KBM-7 (cell line): ENCODE data around the gene CISH.

Experiments
- DNase-seq: peaks from one replicate; pipeline ENCODE4 v3.0.0-alpha.2; 2015
- in situ Hi-C: fragments of 300-500 bp; cut with MboI; formaldehyde crosslinking; loops from 2 replicates; pipeline ENCODE4 v1.14.3; 2020; ENCODE audit warnings: low sequenced_read_pairs, low pct_unique_long_range_greater_than_20kb, mixed read lengths

Gene CISH

GRCh38 chr3:50604110-50604621 lies 7.4 kb downstream of the CISH start:
- no peak for DNase-seq
- in situ Hi-C loops, result no loop called here

- in situ Hi-C loops, result no loop called here
- DNase-seq, result peak; percentile 45
Observed at GRCh38 chr3:50603261-50604109, 8.1 kb downstream of the CISH start.

- DNase-seq, result no peak
- in situ Hi-C loops, result no loop called here
Observed at GRCh38 chr3:50602595-50603191, 8.9 kb downstream of the CISH start.

DNA sequence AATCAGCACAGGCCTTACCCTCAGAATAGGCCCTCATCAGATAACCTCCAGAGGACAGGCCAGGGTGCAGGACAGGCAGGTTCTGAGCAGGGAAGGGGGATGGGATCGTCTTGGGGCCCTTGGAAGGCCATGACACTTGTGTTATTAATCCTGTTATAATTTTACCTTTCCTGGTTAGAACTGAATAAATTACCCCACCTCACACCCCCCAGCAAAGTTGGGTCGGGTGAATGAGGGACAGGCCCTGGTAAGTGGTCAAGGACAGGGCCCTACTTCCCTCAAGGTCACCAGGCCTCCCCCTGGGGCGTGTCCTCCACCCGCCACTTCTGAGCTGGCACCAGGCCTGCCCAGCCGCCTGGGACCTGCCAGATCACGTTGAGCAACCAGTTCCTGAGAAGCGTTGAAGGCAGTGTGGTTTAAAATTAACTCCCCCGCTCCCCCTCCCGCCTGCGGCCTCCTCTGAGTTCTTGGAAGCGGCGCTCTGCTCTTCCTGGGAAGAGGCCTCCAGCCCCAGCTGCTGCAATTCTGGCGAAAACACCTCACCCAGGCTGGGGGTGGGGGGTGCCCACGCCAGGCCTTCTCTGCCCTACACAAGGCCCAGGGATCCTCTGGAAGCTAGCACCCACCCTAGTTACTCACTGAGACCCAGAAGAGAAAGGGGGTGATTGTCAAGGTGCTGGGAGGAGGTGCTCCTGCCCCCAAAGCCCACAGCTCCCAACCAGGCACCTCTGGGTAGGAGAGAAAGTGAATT lies 10.6 kb downstream of the CISH start:
- peak; percentile 99 for DNase-seq
- in situ Hi-C loops, result no loop called here

- peak; percentile 28 for DNase-seq
- in situ Hi-C loops, result no loop called here
Observed at GRCh38 chr3:50600141-50600753, 11.3 kb downstream of the CISH start.

DNA sequence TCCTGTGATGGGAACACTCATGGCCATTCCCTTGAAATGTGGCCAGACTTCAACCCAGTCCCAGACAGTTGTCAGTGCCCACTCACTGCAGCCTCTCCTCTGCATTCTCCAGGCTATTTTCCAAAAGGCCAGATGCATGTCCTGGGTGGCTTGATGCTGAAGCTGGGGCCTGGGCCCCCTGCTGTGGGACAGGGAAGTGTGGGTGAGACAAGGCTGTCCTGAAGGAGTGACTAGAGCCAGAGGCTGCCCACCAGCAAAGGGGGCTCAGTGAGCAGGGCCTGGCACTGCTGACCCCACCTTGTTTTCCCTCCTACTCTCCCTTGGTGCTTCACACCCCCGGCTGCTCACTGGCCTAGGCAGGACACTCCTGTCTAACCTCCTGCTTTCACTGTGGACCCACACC lies 11.9 kb downstream of the CISH start:
- DNase-seq, result no peak
- in situ Hi-C loops, result no loop called here

- in situ Hi-C loops, result no loop called here
- no peak for DNase-seq
Observed at GRCh38 chr3:50599115-50599715, 12.4 kb downstream of the CISH start.

DNA sequence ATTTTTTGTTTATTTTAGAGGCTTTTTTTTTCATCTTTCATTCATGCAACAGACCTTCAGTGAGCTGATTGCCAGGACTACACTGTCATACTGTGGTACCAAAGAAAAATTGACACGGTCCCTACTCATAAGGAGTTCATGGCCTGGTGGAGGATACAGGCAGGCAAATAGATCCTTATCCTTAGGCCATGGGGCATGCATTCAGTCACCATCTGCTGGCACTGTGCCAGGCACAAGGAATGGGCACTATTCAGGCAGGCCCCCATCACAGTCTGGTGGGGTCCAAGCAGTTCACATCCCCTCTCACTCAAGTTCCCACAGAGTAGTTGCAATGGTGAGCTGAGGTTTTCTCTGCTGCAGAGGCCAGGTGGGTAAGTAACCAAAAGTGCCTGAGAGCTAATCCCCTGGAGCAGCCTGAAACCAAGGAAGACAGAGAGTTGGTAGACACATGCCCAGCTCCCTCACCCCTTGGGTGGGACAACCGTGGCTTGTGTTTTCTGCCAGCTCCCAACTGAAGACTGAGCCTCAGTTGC lies 17.3 kb downstream of the CISH start:
- DNase-seq, result no peak
- in situ Hi-C loops, result no loop called here

- peak; percentile 86 for DNase-seq
- in situ Hi-C loops, result no loop called here
Observed at GRCh38 chr3:50592568-50592967, 19.0 kb downstream of the CISH start.

- DNase-seq, result no peak
- in situ Hi-C loops, result no loop called here
Observed at GRCh38 chr3:50591196-50591741, 20.3 kb downstream of the CISH start.

DNA sequence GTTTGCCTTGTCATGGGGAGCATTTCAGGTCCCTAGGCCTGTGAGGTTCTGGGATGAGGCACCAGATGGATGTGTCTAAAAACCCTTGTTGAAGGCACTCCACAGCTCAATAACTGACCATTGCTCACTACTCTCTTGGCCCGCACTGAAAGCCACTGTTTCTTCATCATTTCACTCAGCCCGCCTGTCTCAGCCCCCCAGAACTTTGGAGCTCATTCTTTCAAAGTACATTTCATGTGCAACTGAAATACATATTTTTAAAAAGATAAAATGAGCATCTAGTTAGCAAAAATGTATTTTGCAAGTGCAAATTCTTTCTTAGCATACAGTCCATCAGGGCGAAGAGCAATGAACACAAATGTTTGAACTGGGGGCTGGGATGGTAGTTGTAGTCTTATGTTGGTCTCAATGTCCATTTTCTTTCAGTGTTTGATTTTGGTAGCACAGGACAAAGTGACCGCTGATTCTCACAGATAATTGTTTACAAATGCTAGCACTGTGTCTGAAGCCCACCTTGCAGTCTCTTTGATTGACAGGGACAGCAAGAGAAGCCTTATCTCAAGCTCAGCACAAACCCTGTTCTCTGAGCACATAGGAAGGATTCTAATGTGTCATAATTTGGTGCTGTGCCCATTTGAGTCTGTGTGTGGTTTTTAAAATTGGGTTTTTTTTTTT lies 22.7 kb downstream of the CISH start:
- in situ Hi-C loops, result no loop called here
- DNase-seq, result no peak

DNA sequence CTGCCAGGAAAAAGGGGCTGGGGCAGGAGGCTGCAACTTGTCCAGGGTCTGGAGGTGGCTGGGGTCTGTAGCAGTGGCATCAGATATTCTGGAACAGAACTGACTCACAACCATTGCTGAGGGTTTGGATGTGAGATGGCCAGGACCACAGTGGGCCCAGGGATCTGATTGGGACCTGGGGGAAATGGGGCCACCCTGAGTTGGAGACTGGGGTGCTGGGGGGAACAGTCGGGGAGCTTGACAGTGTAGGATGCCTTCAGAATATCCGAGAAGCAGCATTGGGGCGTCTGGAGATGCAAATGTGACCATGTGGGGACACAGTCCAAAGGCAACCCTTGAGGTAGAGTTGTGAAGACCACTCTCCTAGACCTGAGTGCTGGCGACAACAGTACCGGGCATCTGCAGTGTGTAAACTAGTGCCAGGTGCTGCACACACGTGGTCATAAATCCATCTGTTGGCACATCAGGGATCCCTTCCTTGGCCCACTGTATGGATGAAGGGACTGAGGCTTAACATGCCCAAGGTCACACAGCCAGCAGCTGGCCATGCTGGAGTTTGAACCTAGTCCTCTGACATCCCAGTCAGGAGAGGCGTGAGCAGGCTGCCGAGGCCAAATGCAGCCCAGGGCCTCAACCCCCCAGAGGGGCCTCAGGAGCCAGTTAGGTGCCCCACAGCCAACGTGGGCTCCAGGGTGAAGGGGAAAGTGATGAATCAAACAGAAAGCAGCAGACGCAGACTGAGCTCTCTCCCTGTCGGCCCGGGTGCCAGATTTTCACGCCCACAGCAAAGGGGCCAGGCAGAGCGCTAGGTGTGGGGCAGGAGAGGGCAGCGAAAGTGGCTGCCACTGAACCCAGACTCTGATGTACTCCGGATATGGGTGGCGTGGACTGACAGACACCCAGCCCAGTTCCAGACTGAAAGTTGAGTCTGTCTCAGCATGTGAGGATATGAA lies 23.5 kb downstream of the CISH start:
- in situ Hi-C loops, result no loop called here
- DNase-seq, result no peak

- DNase-seq, result no peak
- in situ Hi-C loops, result no loop called here
Observed at GRCh38 chr3:50587373-50587772, 24.2 kb downstream of the CISH start.

DNA sequence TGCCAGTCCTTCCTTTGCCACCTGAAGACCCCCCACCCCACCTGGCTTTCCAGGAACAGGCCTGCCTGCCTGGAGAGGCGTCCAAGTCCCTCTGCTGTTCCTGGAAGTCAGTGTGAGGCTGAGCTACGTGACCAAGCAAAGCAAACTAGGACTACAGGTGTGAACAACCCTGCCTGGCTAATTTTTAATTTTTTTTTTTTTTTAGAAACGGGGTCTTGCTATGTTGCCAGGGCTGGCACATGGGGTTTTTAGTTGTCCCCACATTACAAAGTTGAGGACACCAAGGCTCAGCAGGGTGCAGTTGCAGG lies 24.9 kb downstream of the CISH start:
- in situ Hi-C loops, result no loop called here

GRCh38 chr3:50585919-50586762 lies 25.4 kb downstream of the CISH start:
- DNase-seq, result no peak
- in situ Hi-C loops, result no loop called here

More for the DNA sequence above, 24.9 kb downstream of the CISH start:
- DNase-seq, result no peak

GRCh38 chr3:50584391-50584790 lies 27.2 kb downstream of the CISH start:
- DNase-seq, result no peak
- in situ Hi-C loops, result no loop called here
